ENCODE data around the gene CASR.

CASR gene

GRCh38 chr3:122310361-122310760, 126.9 kb downstream of the CASR start:
- no peak for DNase-seq

GRCh38 chr3:122312826-122313225, 129.4 kb downstream of the CASR start:
- no peak for DNase-seq

GRCh38 chr3:122313281-122313680, 129.8 kb downstream of the CASR start:
- no peak for DNase-seq

- no peak for DNase-seq
Measured at GRCh38 chr3:122314228-122314876, 130.9 kb downstream of the CASR start.

GRCh38 chr3:122315619-122316018, 132.2 kb downstream of the CASR start:
- no peak for DNase-seq

- DNase-seq = no peak
Measured at GRCh38 chr3:122316368-122316767, 132.9 kb downstream of the CASR start.

GRCh38 chr3:122318620-122319019, 135.2 kb downstream of the CASR start:
- no peak for DNase-seq

- no peak for DNase-seq
Measured at GRCh38 chr3:122322095-122323075, 138.9 kb downstream of the CASR start.

- no peak for DNase-seq
Measured at GRCh38 chr3:122324871-122325323, 141.4 kb downstream of the CASR start, which contains the start of gene CSTA. Gene CSTA (plus strand): TSS chr3:122325248. CDS start chr3:122325293, 45 bp downstream.

GRCh38 chr3:122325769-122326168, 142.3 kb downstream of the CASR start:
- no peak for DNase-seq

GRCh38 chr3:122331886-122332285, 148.4 kb downstream of the CASR start:
- no peak for DNase-seq

GRCh38 chr3:122332551-122332950, 149.1 kb downstream of the CASR start:
- DNase-seq = no peak

All from DMS 273 treated with DMSO at 0.1 percent for 48 hours (cell line).